BLaER1 (cell line): ENCODE measurements around the gene TMEM132C.

ENCODE experiments used
- H3K27ac ChIP-seq: shearing (Covaris generic); formaldehyde crosslinking; 2 replicates; pipeline ENCODE4 v1.8.1; 2022
- H3K27me3 ChIP-seq: shearing (Covaris generic); formaldehyde crosslinking; 2 replicates; pipeline ENCODE4 v1.8.1; 2022
- H3K36me3 ChIP-seq: shearing (Covaris generic); formaldehyde crosslinking; 2 replicates; pipeline ENCODE4 v1.8.1; 2022
- H3K4me1 ChIP-seq: shearing (Covaris generic); formaldehyde crosslinking; 2 replicates; pipeline ENCODE4 v1.8.1; 2022
- H3K4me2 ChIP-seq: shearing (Covaris generic); formaldehyde crosslinking; 2 replicates; pipeline ENCODE4 v1.8.1; 2022
- H3K4me3 ChIP-seq: shearing (Covaris generic); formaldehyde crosslinking; 2 replicates; pipeline ENCODE4 v1.8.1; 2022
- H3K9ac ChIP-seq: shearing (Covaris generic); formaldehyde crosslinking; 2 replicates; pipeline ENCODE4 v1.8.1; 2022
- H3K9me3 ChIP-seq: shearing (Covaris generic); formaldehyde crosslinking; 2 replicates; pipeline ENCODE4 v1.8.1; 2022
- H4K20me1 ChIP-seq: shearing (Covaris generic); formaldehyde crosslinking; 2 replicates; pipeline ENCODE4 v1.8.1; 2022
- Cebpa-rat ChIP-seq: shearing (Covaris generic); IDR thresholded peaks from 2 replicates; pipeline ENCODE4 v1.8.1; 2022

The TMEM132C gene

GRCh38 chr12:128672893-128673292, 405.9 kb downstream of the TMEM132C start:
- Histone ChIP-seq H3K4me3 (no peak overlapping the region), H3K9me3 (peaks cover 17% of the 10 kb centered on the region), H3K27ac (no peak overlapping the region), H3K4me1 (peaks cover 5% of the 10 kb centered on the region; the same call in 1 of the 2 replicates), H3K4me2 (no peak overlapping the region), H4K20me1 (no peaks in the 10 kb centered on the region), H3K27me3 (no peaks in the 10 kb centered on the region), H3K36me3 (no peaks in the 10 kb centered on the region), H3K9ac (no peak overlapping the region)
- TF ChIP-seq Cebpa-rat: no peak

GRCh38 chr12:128675576-128675975, 408.6 kb downstream of the TMEM132C start:
- H3K36me3 ChIP-seq: no peaks in the 10 kb centered on the region
- H3K4me1 ChIP-seq: peaks cover 5% of the 10 kb centered on the region; the same call in 1 of the 2 replicates
- H4K20me1 ChIP-seq: no peaks in the 10 kb centered on the region
- peaks cover 12% of the 10 kb centered on the region for H3K9me3 ChIP-seq
- no peak overlapping the region for H3K4me3 ChIP-seq
- H3K4me2 ChIP-seq: no peak overlapping the region
- H3K27me3 ChIP-seq: no peaks in the 10 kb centered on the region
- no peak for TF ChIP-seq Cebpa-rat
- H3K27ac ChIP-seq: no peak overlapping the region
- H3K9ac ChIP-seq: no peak overlapping the region

GRCh38 chr12:128680555-128680954, 413.6 kb downstream of the TMEM132C start:
- Histone ChIP-seq H3K27ac (no peak overlapping the region), H4K20me1 (no peaks in the 10 kb centered on the region)
- TF ChIP-seq Cebpa-rat: no peak

GRCh38 chr12:128682548-128683275, 415.7 kb downstream of the TMEM132C start:
- TF ChIP-seq Cebpa-rat: no peak
- H3K9ac ChIP-seq: no peak overlapping the region
- H3K36me3 ChIP-seq: no peaks in the 10 kb centered on the region
- no peaks in the 10 kb centered on the region for H3K4me1 ChIP-seq
- no peaks in the 10 kb centered on the region for H3K27me3 ChIP-seq
- no peak overlapping the region for H3K4me2 ChIP-seq
- H4K20me1 ChIP-seq: no peaks in the 10 kb centered on the region
- H3K4me3 ChIP-seq: no peak overlapping the region
- H3K27ac ChIP-seq: no peak overlapping the region
- H3K9me3 ChIP-seq: no peaks in the 10 kb centered on the region

More at GRCh38 chr12:128680555-128680954, 413.6 kb downstream of the TMEM132C start:
- no peaks in the 10 kb centered on the region for H3K4me1 ChIP-seq
- H3K27me3 ChIP-seq: no peaks in the 10 kb centered on the region
- no peaks in the 10 kb centered on the region for H3K9me3 ChIP-seq
- H3K9ac ChIP-seq: no peak overlapping the region
- no peak overlapping the region for H3K4me2 ChIP-seq
- no peak overlapping the region for H3K4me3 ChIP-seq
- H3K36me3 ChIP-seq: no peaks in the 10 kb centered on the region

GRCh38 chr12:128684352-128684751, 417.4 kb downstream of the TMEM132C start:
- no peaks in the 10 kb centered on the region for H3K27me3 ChIP-seq
- no peaks in the 10 kb centered on the region for H3K4me1 ChIP-seq
- no peaks in the 10 kb centered on the region for H4K20me1 ChIP-seq
- no peak overlapping the region for H3K4me2 ChIP-seq
- H3K36me3 ChIP-seq: no peaks in the 10 kb centered on the region
- no peak for TF ChIP-seq Cebpa-rat
- no peaks in the 10 kb centered on the region for H3K9me3 ChIP-seq
- no peak overlapping the region for H3K27ac ChIP-seq
- no peak overlapping the region for H3K4me3 ChIP-seq
- no peak overlapping the region for H3K9ac ChIP-seq

GRCh38 chr12:128685903-128686475, 419.0 kb downstream of the TMEM132C start:
- no peaks in the 10 kb centered on the region for H4K20me1 ChIP-seq
- no peak for TF ChIP-seq Cebpa-rat
- no peaks in the 10 kb centered on the region for H3K36me3 ChIP-seq
- no peak overlapping the region for H3K27ac ChIP-seq
- no peak overlapping the region for H3K4me3 ChIP-seq
- no peaks in the 10 kb centered on the region for H3K9me3 ChIP-seq
- no peak overlapping the region for H3K4me2 ChIP-seq
- H3K4me1 ChIP-seq: no peaks in the 10 kb centered on the region
- no peak overlapping the region for H3K9ac ChIP-seq
- H3K27me3 ChIP-seq: no peaks in the 10 kb centered on the region

GRCh38 chr12:128687851-128688250, 420.9 kb downstream of the TMEM132C start:
- H3K4me3 ChIP-seq: no peak overlapping the region

GRCh38 chr12:128690641-128691040, 423.7 kb downstream of the TMEM132C start:
- no peak for TF ChIP-seq Cebpa-rat
- Histone ChIP-seq H3K4me3 (no peak overlapping the region), H3K4me2 (no peak overlapping the region), H3K9me3 (no peaks in the 10 kb centered on the region), H4K20me1 (no peaks in the 10 kb centered on the region), H3K36me3 (no peaks in the 10 kb centered on the region), H3K9ac (no peak overlapping the region), H3K4me1 (no peaks in the 10 kb centered on the region), H3K27me3 (no peaks in the 10 kb centered on the region), H3K27ac (no peak overlapping the region)

More at GRCh38 chr12:128687851-128688250, 420.9 kb downstream of the TMEM132C start:
- Histone ChIP-seq H3K4me1 (no peaks in the 10 kb centered on the region), H3K27ac (no peak overlapping the region), H3K27me3 (no peaks in the 10 kb centered on the region), H3K9me3 (no peaks in the 10 kb centered on the region), H4K20me1 (no peaks in the 10 kb centered on the region), H3K4me2 (no peak overlapping the region), H3K36me3 (no peaks in the 10 kb centered on the region), H3K9ac (no peak overlapping the region)
- no peak for TF ChIP-seq Cebpa-rat

GRCh38 chr12:128693115-128693514, 426.1 kb downstream of the TMEM132C start:
- Histone ChIP-seq H3K9me3 (peaks cover 13% of the 10 kb centered on the region), H4K20me1 (no peaks in the 10 kb centered on the region), H3K9ac (no peak overlapping the region), H3K27me3 (no peaks in the 10 kb centered on the region), H3K36me3 (no peaks in the 10 kb centered on the region), H3K4me1 (no peaks in the 10 kb centered on the region), H3K4me3 (no peak overlapping the region), H3K4me2 (no peak overlapping the region), H3K27ac (no peak overlapping the region)
- TF ChIP-seq Cebpa-rat: no peak

GRCh38 chr12:128693771-128694170, 426.8 kb downstream of the TMEM132C start:
- no peaks in the 10 kb centered on the region for H4K20me1 ChIP-seq
- H3K9ac ChIP-seq: no peak overlapping the region
- TF ChIP-seq Cebpa-rat: no peak
- H3K4me1 ChIP-seq: no peaks in the 10 kb centered on the region
- H3K27ac ChIP-seq: no peak overlapping the region
- no peaks in the 10 kb centered on the region for H3K36me3 ChIP-seq
- no peak overlapping the region for H3K4me3 ChIP-seq
- H3K9me3 ChIP-seq: peaks cover 18% of the 10 kb centered on the region
- no peaks in the 10 kb centered on the region for H3K27me3 ChIP-seq
- no peak overlapping the region for H3K4me2 ChIP-seq
